H9 (cell line): ENCODE measurements around the gene DOCK11. TPM values are rescaled to one million over a fixed set of nuclear protein-coding genes. Genes with fewer than 3 reads are reported as not detected.

ENCODE experiments used
- DNase-seq: peaks from one replicate; pipeline ENCODE4 v3.0.0-alpha.2; 2017
- H2AFZ ChIP-seq: one replicate; pipeline ENCODE4 v1.6.1; 2013; ENCODE audit warnings: mild to moderate bottlenecking, low read length, control low read depth, moderate library complexity
- H2AK5ac ChIP-seq: 2 replicates; pipeline ENCODE4 v1.6.1; 2013; ENCODE audit warnings: low read length, control low read depth, mixed read lengths; ENCODE audit not compliant: insufficient read length
- H2BK120ac ChIP-seq: one replicate; pipeline ENCODE4 v1.6.1; 2013; ENCODE audit warnings: low read depth, mild to moderate bottlenecking, low read length, control low read depth, inconsistent platforms; ENCODE audit not compliant: poor library complexity, severe bottlenecking
- H2BK12ac ChIP-seq: 2 replicates; pipeline ENCODE4 v1.6.1; 2013; ENCODE audit warnings: low read length, control low read depth, mixed read lengths, low read depth; ENCODE audit not compliant: insufficient read length
- H2BK15ac ChIP-seq: 2 replicates; pipeline ENCODE4 v1.6.1; 2013; ENCODE audit warnings: low read depth, low read length, control low read depth
- H2BK20ac ChIP-seq: one replicate; pipeline ENCODE4 v1.6.1; 2013; ENCODE audit warnings: low read depth, mild to moderate bottlenecking, low read length, control low read depth, inconsistent platforms; ENCODE audit not compliant: poor library complexity, severe bottlenecking
- H2BK5ac ChIP-seq: 2 replicates; pipeline ENCODE4 v1.6.1; 2013; ENCODE audit warnings: low read length, control low read depth, mixed read lengths; ENCODE audit not compliant: insufficient read length
- H3K14ac ChIP-seq: 2 replicates; pipeline ENCODE4 v1.6.1; 2013; ENCODE audit warnings: low read length, control low read depth; ENCODE audit not compliant: insufficient read depth
- H3K18ac ChIP-seq: 2 replicates; pipeline ENCODE4 v1.6.1; 2013; ENCODE audit warnings: low read depth, mild to moderate bottlenecking, mixed read lengths, low read length, control low read depth; ENCODE audit not compliant: insufficient read length
- H3K23ac ChIP-seq: 2 replicates; pipeline ENCODE4 v1.6.1; 2013; ENCODE audit warnings: low read length, control low read depth, mixed read lengths, low read depth; ENCODE audit not compliant: insufficient read length
- H3K23me2 ChIP-seq: 2 replicates; pipeline ENCODE4 v1.6.1; 2013; ENCODE audit warnings: low read depth, mild to moderate bottlenecking, mixed read lengths, low read length, control low read depth; ENCODE audit not compliant: insufficient read length, poor library complexity, severe bottlenecking
- H3K27ac ChIP-seq: 2 replicates; pipeline ENCODE4 v1.5.1; 2013; ENCODE audit warnings: low read length, control low read depth, mixed read lengths, low read depth; ENCODE audit not compliant: insufficient read length
- H3K27me3 ChIP-seq: 2 replicates; pipeline ENCODE4 v1.6.1; 2013; ENCODE audit warnings: low read length, control low read depth, inconsistent platforms; ENCODE audit not compliant: insufficient read depth
- H3K4ac ChIP-seq: 2 replicates; pipeline ENCODE4 v1.6.1; 2013; ENCODE audit warnings: low read depth, mild to moderate bottlenecking, control low read depth, inconsistent platforms, low read length, moderate library complexity
- H3K4me1 ChIP-seq: 2 replicates; pipeline ENCODE4 v1.6.1; 2013; ENCODE audit warnings: low read length, control low read depth, inconsistent platforms; ENCODE audit not compliant: insufficient read depth
- H3K4me2 ChIP-seq: 2 replicates; pipeline ENCODE4 v1.6.1; 2013; ENCODE audit warnings: low read length, control low read depth, mixed read lengths; ENCODE audit not compliant: insufficient read length, insufficient read depth
- H3K56ac ChIP-seq: 2 replicates; pipeline ENCODE4 v1.6.1; 2013; ENCODE audit warnings: low read depth, mild to moderate bottlenecking, mixed read lengths, low read length, control low read depth; ENCODE audit not compliant: insufficient read length
- H3K79me1 ChIP-seq: 2 replicates; pipeline ENCODE4 v1.6.1; 2013; ENCODE audit warnings: low read depth, mild to moderate bottlenecking, moderate library complexity, low read length, control low read depth, inconsistent platforms; ENCODE audit not compliant: insufficient read depth, poor library complexity, severe bottlenecking
- H3K79me2 ChIP-seq: 2 replicates; pipeline ENCODE4 v1.6.1; 2013; ENCODE audit warnings: low read length, control low read depth, inconsistent platforms; ENCODE audit not compliant: insufficient read depth
- H3K9ac ChIP-seq: 2 replicates; pipeline ENCODE4 v1.6.1; 2013; ENCODE audit warnings: low read length, control low read depth, mixed read lengths; ENCODE audit not compliant: insufficient read length; ENCODE audit errors: extremely low read depth
- H3K9me3 ChIP-seq: one replicate; pipeline ENCODE4 v1.6.1; 2013; ENCODE audit warnings: low read depth, low read length, inconsistent platforms; ENCODE audit not compliant: control insufficient read depth
- H3T11ph ChIP-seq: one replicate; pipeline ENCODE4 v1.6.1; 2013; ENCODE audit warnings: mild to moderate bottlenecking, low read length, control low read depth, inconsistent platforms
- H4K20me1 ChIP-seq: one replicate; pipeline ENCODE4 v1.6.1; 2013; ENCODE audit not compliant: control insufficient read depth, insufficient read length, insufficient read depth
- H4K5ac ChIP-seq: 2 replicates; pipeline ENCODE4 v1.6.1; 2013; ENCODE audit warnings: low read depth, mild to moderate bottlenecking, mixed read lengths, low read length, control low read depth; ENCODE audit not compliant: insufficient read length
- H4K8ac ChIP-seq: replicated peaks from 2 replicates; pipeline ENCODE4 v1.6.1; 2013; ENCODE audit warnings: low read length, control low read depth, mixed read lengths, low read depth; ENCODE audit not compliant: insufficient read length
- H4K91ac ChIP-seq: 2 replicates; pipeline ENCODE4 v1.6.1; 2013; ENCODE audit warnings: low read depth, mild to moderate bottlenecking, moderate library complexity, mixed read lengths, low read length, control low read depth; ENCODE audit not compliant: insufficient read length
- H3K27ac Mint-ChIP-seq, 3 experiments: 2 replicates in 2 of 3; 3 replicates in 1 of 3; pipeline ENCODE4 v1.8.0; 2020 to 2021; ENCODE audit warnings: mixed read lengths in 3 of 3, mild to moderate bottlenecking in 1 of 3, moderate library complexity in 1 of 3
- H3K27me3 Mint-ChIP-seq: 2 replicates; pipeline ENCODE4 v1.8.0; 2021; ENCODE audit warnings: low read depth, mild to moderate bottlenecking, moderate library complexity, mixed read lengths
- H3K36me3 Mint-ChIP-seq, 3 experiments: 2 replicates in 2 of 3; 3 replicates in 1 of 3; pipeline ENCODE4 v1.8.0; 2020 to 2021; ENCODE audit warnings: low read depth in 3 of 3, mixed read lengths in 3 of 3; ENCODE audit not compliant: insufficient read depth in 1 of 3
- H3K4me1 Mint-ChIP-seq, 2 experiments: 2 replicates each; pipeline ENCODE4 v1.8.0; 2020; ENCODE audit warnings: mixed read lengths in 2 of 2
- H3K4me3 Mint-ChIP-seq, 2 experiments: 2 replicates in 1 of 2; 3 replicates in 1 of 2; pipeline ENCODE4 v1.8.0; 2020 to 2021; ENCODE audit warnings: mild to moderate bottlenecking in 2 of 2, mixed read lengths in 2 of 2, moderate library complexity in 1 of 2
- H3K9me3 Mint-ChIP-seq, 2 experiments: 2 replicates in 1 of 2; 3 replicates in 1 of 2; pipeline ENCODE4 v1.8.0; 2020; ENCODE audit warnings: mild to moderate bottlenecking in 2 of 2, mixed read lengths in 2 of 2, moderate library complexity in 1 of 2
- WGBS: extraction: QIAGEN DNeasy Blood & Tissue Kit; methylation state at CpG from one replicate; pipeline ENCODE4 v1.1.7; 2013; ENCODE audit warnings: missing lambda C conversion rate, low lambda C conversion rate, mixed read lengths; ENCODE audit not compliant: insufficient read length; ENCODE audit errors: extremely low coverage; 5-methylcytosine and 5-hydroxymethylcytosine counted together
- total RNA-seq: library from RNA; stranded (reverse); gene quantifications from 2 replicates; pipeline ENCODE4 v1.2.1, GENCODE V29; 2021
- TF ChIP-seq, protein P1 (sequence below): fragments of 200-600 bp; sonication (generic); conservative IDR thresholded peaks from 3 replicates; pipeline ENCODE4 v1.8.0; 2021; ENCODE audit warnings: antibody characterized with exemption, mild to moderate bottlenecking

The DOCK11 gene
- total RNA-seq, 1 experiment from 2014 or later: 6.2 TPM

DNA sequence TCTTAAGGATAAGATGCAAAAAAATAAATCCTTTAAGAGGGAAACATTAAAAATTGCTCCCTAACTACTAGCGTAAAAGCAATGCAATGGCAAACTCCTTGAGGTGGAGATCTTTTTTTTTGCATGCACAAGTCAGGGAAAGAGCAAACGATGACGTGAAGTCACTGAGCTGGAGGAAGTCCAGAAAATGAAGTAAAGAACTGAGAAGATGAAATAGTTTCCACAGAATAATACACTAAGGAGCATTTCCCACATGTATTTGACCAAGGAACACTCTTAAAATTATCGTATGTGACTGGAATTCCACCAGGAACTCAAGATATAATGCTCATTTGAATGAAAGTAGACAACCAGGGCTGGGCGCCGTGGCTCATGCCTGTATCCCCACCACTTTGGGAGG, 21.0 kb upstream of the DOCK11 start:
- no CpG with 5 or more reads among the region's 6 CpGs for WGBS
- no peak overlapping the region for H4K5ac ChIP-seq

More for the DNA sequence above, 21.0 kb upstream of the DOCK11 start:
- no peaks in the 10 kb centered on the region for H3K79me2 ChIP-seq
- peaks cover 48% of the 10 kb centered on the region for H3K9me3 ChIP-seq
- Mint-ChIP-seq H3K9me3 (peaks cover 18 to 48% of the 10 kb centered on the region in 2 experiments), H3K27ac (no peak overlapping the region), H3K36me3 (peaks cover 0 to 6% (median 3%) of the 10 kb centered on the region in 3 experiments; a peak in 3 of 7 replicates), H3K4me3 (no peak overlapping the region), H3K27me3 (no peaks in the 10 kb centered on the region), H3K4me1 (no peaks in the 10 kb centered on the region)
- no peak overlapping the region for H2AFZ ChIP-seq
- H4K91ac ChIP-seq: no peak overlapping the region
- TF ChIP-seq, protein P1, sequence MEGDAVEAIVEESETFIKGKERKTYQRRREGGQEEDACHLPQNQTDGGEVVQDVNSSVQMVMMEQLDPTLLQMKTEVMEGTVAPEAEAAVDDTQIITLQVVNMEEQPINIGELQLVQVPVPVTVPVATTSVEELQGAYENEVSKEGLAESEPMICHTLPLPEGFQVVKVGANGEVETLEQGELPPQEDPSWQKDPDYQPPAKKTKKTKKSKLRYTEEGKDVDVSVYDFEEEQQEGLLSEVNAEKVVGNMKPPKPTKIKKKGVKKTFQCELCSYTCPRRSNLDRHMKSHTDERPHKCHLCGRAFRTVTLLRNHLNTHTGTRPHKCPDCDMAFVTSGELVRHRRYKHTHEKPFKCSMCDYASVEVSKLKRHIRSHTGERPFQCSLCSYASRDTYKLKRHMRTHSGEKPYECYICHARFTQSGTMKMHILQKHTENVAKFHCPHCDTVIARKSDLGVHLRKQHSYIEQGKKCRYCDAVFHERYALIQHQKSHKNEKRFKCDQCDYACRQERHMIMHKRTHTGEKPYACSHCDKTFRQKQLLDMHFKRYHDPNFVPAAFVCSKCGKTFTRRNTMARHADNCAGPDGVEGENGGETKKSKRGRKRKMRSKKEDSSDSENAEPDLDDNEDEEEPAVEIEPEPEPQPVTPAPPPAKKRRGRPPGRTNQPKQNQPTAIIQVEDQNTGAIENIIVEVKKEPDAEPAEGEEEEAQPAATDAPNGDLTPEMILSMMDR: no peak
- no peak overlapping the region for H2BK120ac ChIP-seq
- H3K56ac ChIP-seq: no peak overlapping the region
- H4K20me1 ChIP-seq: no peaks in the 10 kb centered on the region
- H3K23me2 ChIP-seq: no peaks in the 10 kb centered on the region
- no peak overlapping the region for H2BK5ac ChIP-seq
- no peak overlapping the region for H3K27ac ChIP-seq
- H2BK15ac ChIP-seq: no peak overlapping the region
- no peak overlapping the region for H2AK5ac ChIP-seq
- no peak overlapping the region for H2BK12ac ChIP-seq
- H3K4me2 ChIP-seq: no peak overlapping the region
- H3K9ac ChIP-seq: no peak overlapping the region
- H3T11ph ChIP-seq: no peak overlapping the region
- H3K14ac ChIP-seq: no peak overlapping the region
- no peak overlapping the region for H3K18ac ChIP-seq
- H3K23ac ChIP-seq: no peak overlapping the region
- H3K79me1 ChIP-seq: no peaks in the 10 kb centered on the region
- no peak overlapping the region for H3K4ac ChIP-seq
- DNase-seq: no peak
- H4K8ac ChIP-seq: no peak overlapping the region
- no peak overlapping the region for H2BK20ac ChIP-seq
- no peaks in the 10 kb centered on the region for H3K27me3 ChIP-seq
- no peaks in the 10 kb centered on the region for H3K4me1 ChIP-seq
